A549 (cell line): ENCODE data around the gene CHMP4A.

Experiments used
- CEBPB ChIP-seq, 2 experiments: fragments of >200 bp in 1 of 2; sonication (Bioruptor Twin) in 1 of 2; formaldehyde crosslinking in 1 of 2; IDR thresholded peaks; 2 replicates each; pipeline ENCODE4 v1.6.1; 2012 to 2016
- CHD2 ChIP-seq: fragments of 150-350 bp; IDR thresholded peaks from 2 replicates; pipeline ENCODE4 v1.6.1; 2014; ENCODE audit warnings: low read length; ENCODE audit not compliant: partially characterized antibody
- EP300 ChIP-seq, 2 experiments: fragments of >200 bp; sonication (Bioruptor Twin); formaldehyde crosslinking; IDR thresholded peaks; 2 replicates in 1 of 2; 3 replicates in 1 of 2; pipeline ENCODE4 v1.6.1; 2016 to 2017
- JUN ChIP-seq, 2 experiments: fragments of >200 bp; sonication (Bioruptor Twin); formaldehyde crosslinking; IDR thresholded peaks; 2 replicates in 1 of 2; 3 replicates in 1 of 2; pipeline ENCODE4 v1.6.1; 2016 to 2017
- POLR2A ChIP-seq: IDR thresholded peaks from 2 replicates; pipeline ENCODE4 v1.6.1; 2012; ENCODE audit warnings: mild to moderate bottlenecking, low read length
- RFX5 ChIP-seq: fragments of 450-650 bp; IDR thresholded peaks from 2 replicates; pipeline ENCODE4 v1.7.1; 2014; ENCODE audit warnings: antibody characterized with exemption, mild to moderate bottlenecking, moderate library complexity
- TF ChIP-seq, protein P1 (sequence below): fragments of 450-650 bp; IDR thresholded peaks from 2 replicates; pipeline ENCODE4 v1.6.1; 2014; ENCODE audit warnings: antibody characterized with exemption
- TF ChIP-seq, protein P2 (sequence below): fragments of 150-350 bp; IDR thresholded peaks from 2 replicates; pipeline ENCODE4 v1.6.1; 2014; ENCODE audit warnings: low read depth, mild to moderate bottlenecking, low read length
- TF ChIP-seq, protein P3 (sequence below): fragments of >200 bp; sonication (Bioruptor Twin); formaldehyde crosslinking; IDR thresholded peaks from 3 replicates; pipeline ENCODE4 v1.5.1; 2016
- TF ChIP-seq, protein P4 (sequence below): fragments of 250-450 bp; sonication (Bioruptor Pico); IDR thresholded peaks from 2 replicates; pipeline ENCODE4 v1.5.0; 2020; ENCODE audit warnings: low read depth, mild to moderate bottlenecking, moderate library complexity

DNA sequence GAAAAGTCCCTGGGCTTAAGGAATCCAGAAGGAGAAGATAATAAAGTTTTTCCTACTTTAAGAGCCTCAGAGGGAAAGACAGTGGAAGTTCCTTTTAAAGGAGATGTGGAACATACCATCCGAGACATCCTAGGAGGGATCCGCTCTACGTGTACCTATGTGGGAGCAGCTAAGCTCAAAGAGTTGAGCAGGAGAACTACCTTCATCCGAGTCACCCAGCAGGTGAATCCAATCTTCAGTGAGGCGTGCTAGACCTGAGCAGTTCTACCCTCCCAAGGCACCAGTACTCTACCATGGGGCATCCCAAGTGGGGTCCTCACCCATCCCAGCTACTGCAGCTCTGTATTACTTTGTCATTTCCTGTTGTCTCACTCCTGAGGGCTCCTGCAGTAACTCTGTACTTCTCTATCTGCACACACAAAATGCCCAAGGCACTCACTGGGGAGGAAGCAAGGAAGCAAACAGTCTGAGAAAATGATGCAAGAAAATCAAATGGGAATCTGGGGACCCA is 25.3 kb upstream of the CHMP4A start:
- TF ChIP-seq, protein P1, sequence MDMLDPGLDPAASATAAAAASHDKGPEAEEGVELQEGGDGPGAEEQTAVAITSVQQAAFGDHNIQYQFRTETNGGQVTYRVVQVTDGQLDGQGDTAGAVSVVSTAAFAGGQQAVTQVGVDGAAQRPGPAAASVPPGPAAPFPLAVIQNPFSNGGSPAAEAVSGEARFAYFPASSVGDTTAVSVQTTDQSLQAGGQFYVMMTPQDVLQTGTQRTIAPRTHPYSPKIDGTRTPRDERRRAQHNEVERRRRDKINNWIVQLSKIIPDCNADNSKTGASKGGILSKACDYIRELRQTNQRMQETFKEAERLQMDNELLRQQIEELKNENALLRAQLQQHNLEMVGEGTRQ, result no peak
- TF ChIP-seq JUN (IDR thresholded peaks at IDR 0.05) (no peak), EP300 (IDR thresholded peaks at IDR 0.05) (no peak), CHD2 (no peak), POLR2A (no peak), CEBPB (IDR thresholded peaks at IDR 0.05) (no peak), RFX5 (no peak)
- TF ChIP-seq, protein P2, sequence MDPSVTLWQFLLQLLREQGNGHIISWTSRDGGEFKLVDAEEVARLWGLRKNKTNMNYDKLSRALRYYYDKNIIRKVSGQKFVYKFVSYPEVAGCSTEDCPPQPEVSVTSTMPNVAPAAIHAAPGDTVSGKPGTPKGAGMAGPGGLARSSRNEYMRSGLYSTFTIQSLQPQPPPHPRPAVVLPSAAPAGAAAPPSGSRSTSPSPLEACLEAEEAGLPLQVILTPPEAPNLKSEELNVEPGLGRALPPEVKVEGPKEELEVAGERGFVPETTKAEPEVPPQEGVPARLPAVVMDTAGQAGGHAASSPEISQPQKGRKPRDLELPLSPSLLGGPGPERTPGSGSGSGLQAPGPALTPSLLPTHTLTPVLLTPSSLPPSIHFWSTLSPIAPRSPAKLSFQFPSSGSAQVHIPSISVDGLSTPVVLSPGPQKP, result no peak
- TF ChIP-seq, protein P3, sequence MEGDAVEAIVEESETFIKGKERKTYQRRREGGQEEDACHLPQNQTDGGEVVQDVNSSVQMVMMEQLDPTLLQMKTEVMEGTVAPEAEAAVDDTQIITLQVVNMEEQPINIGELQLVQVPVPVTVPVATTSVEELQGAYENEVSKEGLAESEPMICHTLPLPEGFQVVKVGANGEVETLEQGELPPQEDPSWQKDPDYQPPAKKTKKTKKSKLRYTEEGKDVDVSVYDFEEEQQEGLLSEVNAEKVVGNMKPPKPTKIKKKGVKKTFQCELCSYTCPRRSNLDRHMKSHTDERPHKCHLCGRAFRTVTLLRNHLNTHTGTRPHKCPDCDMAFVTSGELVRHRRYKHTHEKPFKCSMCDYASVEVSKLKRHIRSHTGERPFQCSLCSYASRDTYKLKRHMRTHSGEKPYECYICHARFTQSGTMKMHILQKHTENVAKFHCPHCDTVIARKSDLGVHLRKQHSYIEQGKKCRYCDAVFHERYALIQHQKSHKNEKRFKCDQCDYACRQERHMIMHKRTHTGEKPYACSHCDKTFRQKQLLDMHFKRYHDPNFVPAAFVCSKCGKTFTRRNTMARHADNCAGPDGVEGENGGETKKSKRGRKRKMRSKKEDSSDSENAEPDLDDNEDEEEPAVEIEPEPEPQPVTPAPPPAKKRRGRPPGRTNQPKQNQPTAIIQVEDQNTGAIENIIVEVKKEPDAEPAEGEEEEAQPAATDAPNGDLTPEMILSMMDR, result no peak
- TF ChIP-seq, protein P4, sequence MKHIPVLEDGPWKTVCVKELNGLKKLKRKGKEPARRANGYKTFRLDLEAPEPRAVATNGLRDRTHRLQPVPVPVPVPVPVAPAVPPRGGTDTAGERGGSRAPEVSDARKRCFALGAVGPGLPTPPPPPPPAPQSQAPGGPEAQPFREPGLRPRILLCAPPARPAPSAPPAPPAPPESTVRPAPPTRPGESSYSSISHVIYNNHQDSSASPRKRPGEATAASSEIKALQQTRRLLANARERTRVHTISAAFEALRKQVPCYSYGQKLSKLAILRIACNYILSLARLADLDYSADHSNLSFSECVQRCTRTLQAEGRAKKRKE (CRISPR knock-in tag), result no peak
